ENCODE results near the gene RNF2. TPM values are rescaled to one million over a fixed set of nuclear protein-coding genes. Genes with fewer than 3 reads are reported as not detected.

Gene RNF2
- total RNA-seq = 14.4 and 51.5 TPM in 2 replicates

DNA sequence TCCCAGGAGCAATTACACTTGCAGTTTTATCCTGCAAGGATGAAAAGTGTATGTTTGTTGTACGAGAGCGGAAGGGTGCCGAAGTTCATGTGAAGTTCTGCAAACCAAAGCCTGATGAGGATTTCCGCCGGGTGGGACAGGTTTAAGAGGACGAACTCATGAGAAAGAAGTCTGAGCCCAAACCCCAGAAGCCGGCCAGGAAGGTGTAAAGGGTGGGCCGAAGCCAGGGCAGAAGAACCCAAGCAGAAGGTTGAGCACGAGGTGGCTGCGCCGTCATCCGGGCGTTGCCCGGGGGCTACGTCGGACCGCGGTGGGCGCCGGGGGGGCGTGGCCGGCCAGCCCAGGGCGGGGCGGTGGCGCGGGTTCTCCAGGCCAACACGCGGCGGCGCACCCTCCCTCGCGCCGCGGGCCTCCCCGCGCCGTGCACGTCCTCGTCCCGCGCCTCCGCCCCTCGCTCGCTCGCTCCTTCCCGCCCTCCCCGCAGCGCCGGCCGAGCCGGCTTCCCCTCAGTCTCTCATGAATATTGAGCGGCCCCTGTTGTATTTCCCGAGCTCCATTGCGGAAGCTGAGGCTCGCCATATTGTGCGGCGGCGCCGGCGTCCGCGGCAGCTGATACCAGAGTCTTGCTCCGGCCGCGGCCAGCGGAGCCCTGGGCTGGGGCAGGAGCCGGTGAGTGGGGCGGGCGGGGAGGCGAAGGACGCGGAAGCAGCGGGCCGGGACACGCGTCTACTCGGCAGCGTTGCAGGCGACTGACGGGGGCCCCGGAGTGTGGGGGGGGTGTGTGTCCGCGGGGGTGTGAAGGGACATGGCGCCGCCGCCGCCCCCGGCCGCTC, at the start of gene RNF2:
RNF2 (plus strand) TSS at position 578 of the 833 bp plus-strand sequence. CDS start 41,996 bp downstream, outside the sequence.

Other genes starting within 250 kb of the RNF2 start
- 17.4 and 29.5 TPM in 2 replicates for gene NIBAN1, start 71.0 kb upstream of the RNF2 start, total RNA-seq
- 13.6 and 31.3 TPM in 2 replicates for gene TRMT1L, start 111.4 kb downstream of the RNF2 start, total RNA-seq
- 3.1 and 5.3 TPM in 2 replicates for gene SWT1, start 111.6 kb downstream of the RNF2 start, total RNA-seq